GM19240 (cell line): ENCODE results near the gene PTRHD1.

Experiments used
- DNase-seq: peaks from one replicate; pipeline ENCODE4 v3.0.0; 2011; ENCODE audit warnings: low spot score; ENCODE audit not compliant: insufficient read length

Gene PTRHD1

GRCh38 chr2:24830351-24830750 is 37.2 kb upstream of the PTRHD1 start:
- no peak for DNase-seq

- no peak for DNase-seq
Measured at GRCh38 chr2:24828238-24828996, 35.2 kb upstream of the PTRHD1 start.

DNA sequence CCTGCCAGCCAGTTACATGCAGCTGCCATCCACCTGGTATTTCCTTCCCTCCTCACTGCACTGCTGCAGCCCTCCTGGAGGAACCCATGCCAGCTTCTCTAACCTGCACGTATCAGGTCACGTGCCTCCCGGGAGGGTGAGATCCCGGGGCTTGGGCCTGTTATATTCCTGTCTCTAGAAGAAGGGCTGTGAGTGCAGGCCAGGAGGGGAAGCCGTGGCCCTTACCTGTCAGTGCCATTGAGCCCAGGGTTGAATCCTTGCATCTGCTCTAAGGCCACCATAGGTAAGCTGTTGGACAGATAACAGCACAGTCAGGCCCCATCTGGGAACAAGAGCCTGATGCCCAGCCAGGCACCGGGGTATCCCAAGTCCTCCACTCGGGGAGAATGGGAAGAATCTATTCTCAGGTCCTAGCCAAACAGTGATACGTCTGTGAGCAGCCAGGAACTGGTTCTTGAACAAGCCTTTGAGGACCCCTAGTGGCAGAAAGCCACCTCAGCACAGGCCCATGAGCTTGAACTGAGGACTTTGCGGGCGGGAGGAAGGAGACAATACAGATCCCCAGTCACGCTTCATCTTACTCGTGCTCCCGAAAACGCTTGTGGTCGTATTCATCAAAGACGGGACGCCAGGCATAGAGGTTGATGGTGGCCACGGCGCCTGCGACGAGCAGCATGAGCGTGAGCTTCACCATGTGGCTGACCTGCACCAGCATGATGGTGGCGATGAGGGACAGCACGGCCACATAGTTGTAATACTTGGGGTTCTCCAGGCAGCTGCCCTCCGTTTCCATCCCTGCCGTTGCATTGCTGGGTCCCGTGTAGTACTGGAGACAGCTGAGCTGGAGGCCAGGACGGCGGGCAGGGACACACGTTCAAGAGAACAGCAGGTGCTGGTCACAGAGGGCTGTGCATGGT is 34.4 kb upstream of the PTRHD1 start:
- DNase-seq: peak; percentile 94

DNA sequence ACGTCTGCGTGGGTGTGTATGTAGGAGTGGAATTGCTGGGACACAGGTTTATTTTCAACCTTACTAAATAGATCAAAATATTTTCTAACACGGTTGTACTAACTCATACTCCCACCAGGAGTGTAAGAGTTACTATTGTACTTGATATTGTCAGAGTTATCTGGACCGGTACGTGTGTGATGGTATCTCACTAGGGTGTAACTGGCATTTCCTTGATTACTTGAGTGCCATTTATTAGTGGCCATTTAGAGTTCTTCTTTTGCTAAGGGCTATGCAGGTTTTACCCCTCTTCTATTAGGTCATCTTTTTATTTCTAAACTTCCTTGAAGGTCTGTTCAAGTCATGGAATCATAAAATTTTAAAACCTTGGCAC is 33.6 kb upstream of the PTRHD1 start:
- no peak for DNase-seq

DNA sequence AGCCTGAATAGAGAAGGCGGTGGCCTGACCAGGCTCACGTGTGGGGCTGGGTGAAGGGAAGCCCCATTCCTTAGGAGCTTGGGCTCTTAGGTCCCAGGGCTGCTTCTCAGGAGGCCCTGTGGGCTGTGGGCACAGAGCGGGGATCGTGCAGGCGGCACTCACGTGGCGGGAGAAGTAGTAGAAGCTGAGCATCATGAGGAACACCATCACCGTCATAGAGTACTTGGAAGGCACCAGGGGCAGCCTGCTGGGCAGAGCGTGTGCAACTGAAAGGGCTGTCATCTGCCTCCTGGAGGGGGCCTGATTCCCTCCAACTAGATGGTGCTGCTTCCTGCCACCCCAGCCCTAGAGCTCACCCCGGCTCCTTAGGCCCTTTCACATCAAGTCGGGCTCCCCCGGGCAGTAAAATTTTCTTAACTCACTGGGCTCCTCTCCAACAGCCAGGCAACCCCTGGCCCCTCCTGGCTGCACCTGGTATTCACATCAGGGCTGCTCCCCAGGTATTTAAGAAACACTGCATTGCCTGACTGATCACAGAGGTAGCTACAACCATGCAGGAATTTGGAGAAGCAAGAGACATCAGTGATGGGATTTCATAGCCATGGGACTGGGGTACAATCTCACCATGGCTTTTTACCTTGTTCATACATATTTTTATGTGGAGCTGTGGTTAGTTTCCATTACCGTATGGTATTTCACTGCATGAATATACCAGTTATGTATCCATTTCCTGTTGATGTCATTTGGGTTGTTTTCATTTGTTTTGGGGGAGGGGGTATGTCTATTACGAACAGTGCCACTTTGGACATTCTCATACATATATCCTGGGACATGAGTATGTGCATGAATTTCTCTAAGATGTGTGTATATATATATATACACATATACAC is 32.9 kb upstream of the PTRHD1 start:
- DNase-seq: no peak

GRCh38 chr2:24824966-24825882 is 32.0 kb upstream of the PTRHD1 start:
- DNase-seq: peak; percentile 45

DNA sequence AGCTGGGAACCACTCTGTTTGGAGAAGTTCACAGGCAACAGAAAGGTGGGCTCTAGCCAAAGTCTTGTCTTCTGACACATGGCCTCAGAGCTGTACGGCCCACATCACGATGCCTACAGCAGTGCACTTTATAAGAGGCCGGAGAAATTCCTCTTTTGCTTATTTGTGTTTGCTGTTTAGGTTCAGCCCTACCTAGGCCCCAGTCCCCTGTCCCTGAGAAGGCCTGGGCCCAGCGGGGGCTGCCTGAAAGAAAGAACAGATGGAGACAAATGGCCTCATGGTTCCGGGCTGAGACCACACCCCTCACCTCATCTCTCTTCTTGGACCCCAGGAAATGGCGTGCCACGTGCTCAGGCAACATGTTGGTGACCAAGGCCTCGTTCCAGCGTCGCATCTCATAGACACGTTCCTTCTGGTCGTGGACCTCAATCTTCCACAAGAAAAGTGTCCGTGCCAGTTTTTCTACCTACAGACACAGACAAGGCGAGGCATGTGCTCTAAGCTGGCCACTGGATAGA is 30.9 kb upstream of the PTRHD1 start:
- DNase-seq: no peak

DNA sequence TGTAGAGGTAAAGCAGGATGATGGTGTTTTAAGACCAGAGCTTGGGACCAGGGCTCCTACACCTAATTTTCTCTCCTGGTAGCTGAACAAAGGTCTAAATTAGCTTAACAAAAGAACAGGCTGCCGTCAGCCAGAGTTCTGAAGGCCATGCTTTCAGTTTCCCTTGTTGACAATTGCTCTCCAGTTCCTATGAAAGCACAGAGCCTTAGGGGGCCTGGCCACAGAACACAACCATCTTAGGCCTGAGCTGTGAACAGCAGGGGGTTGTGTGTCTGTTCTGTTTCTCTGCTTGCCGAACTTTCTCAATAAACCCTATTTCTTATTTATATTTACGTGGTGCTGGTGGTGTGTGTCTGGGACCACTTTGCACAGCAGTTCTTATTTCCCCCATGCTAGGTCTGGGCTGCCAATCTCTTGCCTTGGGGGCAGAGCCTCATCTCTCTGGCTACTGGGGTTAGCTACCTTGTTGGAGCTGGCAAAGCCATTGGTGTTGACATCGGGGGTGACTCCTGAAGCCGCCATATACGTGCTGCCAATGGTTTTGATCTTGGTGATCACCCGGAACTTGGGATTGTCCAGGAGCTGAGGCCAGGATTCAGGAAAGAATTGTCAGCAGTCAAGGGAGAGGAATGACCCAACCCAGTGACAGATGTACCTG is 29.0 kb upstream of the PTRHD1 start:
- no peak for DNase-seq

GRCh38 chr2:24821433-24821891 is 28.3 kb upstream of the PTRHD1 start:
- DNase-seq: no peak

GRCh38 chr2:24820598-24821432 is 27.6 kb upstream of the PTRHD1 start:
- no peak for DNase-seq

GRCh38 chr2:24820175-24820513 is 27.0 kb upstream of the PTRHD1 start:
- DNase-seq: no peak

GRCh38 chr2:24819442-24820174 is 26.4 kb upstream of the PTRHD1 start:
- no peak for DNase-seq

- DNase-seq: no peak
Measured at GRCh38 chr2:24818721-24819167, 25.6 kb upstream of the PTRHD1 start.

DNA sequence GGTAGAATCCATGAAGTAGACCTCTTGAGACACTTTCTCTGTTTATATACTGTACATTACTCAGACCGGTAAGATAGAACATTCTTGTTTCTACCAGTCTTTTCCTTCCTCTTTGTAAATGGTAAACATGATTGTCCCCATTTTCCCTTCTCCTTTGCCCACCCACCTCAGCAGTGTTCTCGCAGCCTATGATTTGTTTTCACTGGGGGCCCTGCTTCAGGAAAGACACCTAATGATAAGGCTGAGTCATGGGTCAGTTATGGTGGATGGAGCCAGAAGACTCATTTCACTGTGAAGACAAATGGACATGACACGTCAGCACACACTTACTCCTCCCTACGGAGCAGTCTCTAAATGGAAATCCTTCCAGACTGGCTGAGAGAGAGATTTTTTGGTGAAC is 23.7 kb upstream of the PTRHD1 start:
- DNase-seq: no peak

DNA sequence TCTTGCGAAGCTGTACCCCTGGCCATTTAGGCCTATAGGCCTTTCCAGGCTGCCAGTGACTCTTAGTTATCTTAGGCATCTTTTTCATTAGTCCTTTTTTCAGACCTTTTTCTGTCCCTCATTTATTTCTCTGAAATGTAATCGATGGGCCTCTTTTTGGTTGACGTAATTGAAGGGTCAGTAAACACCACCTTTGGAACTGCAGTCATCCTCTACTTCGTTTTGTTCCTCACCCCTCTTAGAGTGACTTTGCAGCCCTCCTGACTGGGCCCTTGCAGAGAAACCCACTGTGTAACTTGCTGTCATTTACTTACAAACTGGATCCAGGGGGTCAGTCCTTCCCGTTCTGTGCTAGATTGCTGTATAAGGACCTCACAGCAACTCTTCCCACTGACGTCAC is 23.2 kb upstream of the PTRHD1 start:
- DNase-seq: no peak

- DNase-seq: no peak
Measured at GRCh38 chr2:24815171-24815570, 22.0 kb upstream of the PTRHD1 start.

DNA sequence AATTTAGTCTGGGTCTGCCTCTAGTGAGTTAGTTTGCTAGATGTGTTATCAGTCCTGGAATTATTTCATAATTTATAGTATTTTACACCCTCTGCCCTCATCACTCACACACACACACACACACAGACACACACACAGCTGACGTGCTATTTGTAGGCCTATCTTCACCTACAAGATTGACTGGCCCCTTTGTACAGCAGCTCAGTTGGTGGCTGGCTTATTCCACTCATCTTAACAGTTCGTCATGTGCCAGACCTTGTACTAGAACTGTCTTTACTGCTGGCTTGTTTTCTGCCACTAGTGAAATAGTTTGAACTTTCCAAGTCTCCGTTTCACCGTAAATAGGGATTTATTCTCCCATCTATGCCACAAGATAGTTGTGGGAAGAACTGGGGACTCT is 21.3 kb upstream of the PTRHD1 start:
- no peak for DNase-seq

GRCh38 chr2:24813691-24814137 is 20.5 kb upstream of the PTRHD1 start:
- DNase-seq: no peak
